ENCODE data around the gene DLST. TPM values are rescaled to one million over a fixed set of nuclear protein-coding genes. Genes with fewer than 3 reads are reported as not detected.
A peak's percentile ranks its signal among the peaks of the same experiment; 100 is the strongest.

Gene DLST
- total RNA-seq, 1 experiment from 2014 or later, result 112 TPM

GRCh38 chr14:74934041-74934440 is 52.3 kb downstream of the DLST start:
- H3K27ac Mint-ChIP-seq, result no peak overlapping the region
- no peak for TF ChIP-seq NR3C1 (CRISPR knock-in tag; conservative IDR thresholded peaks at IDR 0.05; ENCODE audit: low read depth)
- H3K27me3 Mint-ChIP-seq (ENCODE audit: low read depth), result no peaks in the 10 kb centered on the region; the same call in none of the 2 replicates
- 0 out of 2 replicates have a peak, but pooled peaks cover 3% of the 10 kb centered on the region for H3K4me1 Mint-ChIP-seq
- H3K9me3 Mint-ChIP-seq, result no peaks in the 10 kb centered on the region
- H3K4me3 Mint-ChIP-seq, result no peak overlapping the region
- ATAC-seq, result no peak
- POLR2A ChIA-PET, result no interaction called here
- DNase-seq (ENCODE audit: low spot score), result no peak
- no peaks in the 10 kb centered on the region for H3K36me3 Mint-ChIP-seq
- CTCF ChIA-PET, result interaction anchor here (0.9 to 2.1 kb wide), 8 partner anchors 11 to 155 kb away, joined by 3 to 9 read pairs (median 4); partner anchors contain the start of gene RPS6KL1

GRCh38 chr14:74934476-74935359 is 53.0 kb downstream of the DLST start:
- Mint-ChIP-seq H3K4me1 (0 out of 2 replicates have a peak, but pooled peaks cover 3% of the 10 kb centered on the region), H3K4me3 (no peak overlapping the region), H3K36me3 (no peaks in the 10 kb centered on the region), H3K27ac (no peak overlapping the region), H3K9me3 (no peaks in the 10 kb centered on the region), H3K27me3 (ENCODE audit: low read depth) (no peaks in the 10 kb centered on the region; the same call in none of the 2 replicates)
- DNase-seq (ENCODE audit: low spot score) (no peak), ATAC-seq (peak; percentile 56)
- TF ChIP-seq TP53 (CRISPR knock-in tag; IDR thresholded peaks at IDR 0.05) (no peak), MLX (CRISPR knock-in tag; IDR thresholded peaks at IDR 0.05) (no peak), ARID4B (CRISPR knock-in tag; IDR thresholded peaks at IDR 0.05; ENCODE audit: borderline replicate concordance) (no peak), CBFB (CRISPR knock-in tag; IDR thresholded peaks at IDR 0.05; ENCODE audit: low read depth) (no peak), E2F4 (CRISPR knock-in tag; IDR thresholded peaks at IDR 0.05; ENCODE audit: borderline replicate concordance, low read depth) (no peak), PRRX2 (CRISPR knock-in tag; IDR thresholded peaks at IDR 0.05) (no peak), GTF2I (CRISPR knock-in tag; conservative IDR thresholded peaks at IDR 0.05) (no peak), USF1 (CRISPR knock-in tag; IDR thresholded peaks at IDR 0.05) (no peak), FOXJ3 (CRISPR knock-in tag; IDR thresholded peaks at IDR 0.05; ENCODE audit: borderline replicate concordance) (no peak), JUN (CRISPR knock-in tag; IDR thresholded peaks at IDR 0.05) (no peak), ESRRA (CRISPR knock-in tag; IDR thresholded peaks at IDR 0.05; ENCODE audit: borderline replicate concordance) (no peak), PREB (CRISPR knock-in tag; IDR thresholded peaks at IDR 0.05; ENCODE audit: borderline replicate concordance) (no peak), ZNF232 (CRISPR knock-in tag; IDR thresholded peaks at IDR 0.05) (no peak), AR (CRISPR knock-in tag; IDR thresholded peaks at IDR 0.05) (no peak), ZBTB43 (CRISPR knock-in tag; IDR thresholded peaks at IDR 0.05) (no peak)
- POLR2A ChIA-PET, result interaction anchor here (0.7 kb wide), 1 partner anchor 12 kb away, joined by 3 read pairs; the partner anchor contains the start of gene RPS6KL1
- CTCF ChIA-PET, result interaction anchor here (0.9 to 2.5 kb wide), 9 partner anchors 10 to 154 kb away, joined by 3 to 23 read pairs (median 4); partner anchors contain the start of gene RPS6KL1
